IPS-NIHi7 (cell line): Measurements from ENCODE around the gene COX10.

Source experiments
- DNase-seq: peaks from one replicate; pipeline ENCODE4 v3.0.0; 2012; ENCODE audit warnings: mixed read lengths; ENCODE audit errors: extremely low spot score

Gene COX10

DNA sequence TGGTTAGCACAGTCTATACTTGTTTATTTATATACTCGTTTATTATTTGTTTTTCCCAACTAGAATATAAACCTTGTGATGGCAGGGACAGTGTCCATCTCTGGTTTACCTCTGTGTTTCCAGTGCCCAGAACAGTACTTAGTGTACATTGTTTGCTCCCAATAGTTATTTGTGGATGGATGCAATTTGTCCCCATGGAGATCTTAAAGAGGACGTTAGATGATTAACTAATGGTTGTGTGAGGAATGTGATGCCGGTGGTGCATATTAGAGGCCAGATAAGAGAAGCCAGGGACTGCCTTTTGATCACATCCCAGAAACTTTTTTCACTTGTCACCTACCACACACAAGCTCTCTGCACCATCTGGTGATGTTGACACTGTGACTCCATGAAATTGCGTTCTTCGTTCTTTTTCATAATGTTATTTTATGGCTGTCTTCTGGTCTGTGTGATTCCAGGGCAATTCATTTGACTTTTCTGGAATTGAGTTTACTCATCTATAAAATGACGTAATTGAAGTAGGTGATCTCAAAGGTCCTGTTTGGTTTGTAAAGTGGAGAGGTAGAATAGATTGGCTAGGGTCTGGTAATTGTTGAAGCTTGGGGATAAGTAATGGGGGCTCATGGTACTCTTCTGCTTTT lies 1.2 kb downstream of the COX10 start:
- no peak for DNase-seq

DNA sequence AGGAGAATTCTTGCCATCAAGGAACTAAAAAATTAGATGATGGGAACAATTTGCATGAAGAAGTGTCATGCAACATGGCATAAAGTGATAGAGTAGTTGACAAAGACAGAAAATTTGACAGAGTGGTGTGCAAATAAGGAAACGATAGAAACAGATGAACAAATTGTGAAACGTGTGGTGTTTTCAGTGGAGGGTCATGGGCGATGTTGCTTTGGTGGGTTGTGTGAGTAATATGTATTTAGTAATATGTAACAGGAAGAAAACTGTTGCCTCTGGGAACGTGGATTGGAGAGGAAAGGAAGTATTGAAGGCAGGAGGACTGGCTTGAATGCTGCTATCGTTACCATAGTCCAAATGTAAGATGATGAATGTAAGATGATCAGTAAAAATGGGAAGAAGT lies 3.6 kb downstream of the COX10 start:
- DNase-seq, result no peak

DNA sequence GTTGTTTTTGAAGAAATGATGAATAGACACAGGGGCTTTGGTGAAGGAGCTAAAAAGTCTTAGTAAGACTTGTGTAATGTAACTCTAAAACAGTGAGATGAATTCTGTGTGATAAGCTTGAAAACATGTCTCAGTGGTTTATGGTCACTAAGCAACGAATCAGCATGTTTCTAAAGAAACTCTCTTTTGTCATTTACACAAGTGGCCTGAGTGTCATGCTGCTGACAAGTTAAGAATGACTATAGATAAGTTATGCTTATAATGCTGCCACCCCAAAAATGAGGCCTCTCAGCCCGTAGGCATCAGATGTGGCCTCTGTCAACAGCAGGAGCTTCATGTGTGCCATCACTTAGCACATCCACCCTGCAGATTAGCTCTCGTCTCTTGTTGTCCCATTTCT lies 8.7 kb downstream of the COX10 start:
- DNase-seq, result no peak

DNA sequence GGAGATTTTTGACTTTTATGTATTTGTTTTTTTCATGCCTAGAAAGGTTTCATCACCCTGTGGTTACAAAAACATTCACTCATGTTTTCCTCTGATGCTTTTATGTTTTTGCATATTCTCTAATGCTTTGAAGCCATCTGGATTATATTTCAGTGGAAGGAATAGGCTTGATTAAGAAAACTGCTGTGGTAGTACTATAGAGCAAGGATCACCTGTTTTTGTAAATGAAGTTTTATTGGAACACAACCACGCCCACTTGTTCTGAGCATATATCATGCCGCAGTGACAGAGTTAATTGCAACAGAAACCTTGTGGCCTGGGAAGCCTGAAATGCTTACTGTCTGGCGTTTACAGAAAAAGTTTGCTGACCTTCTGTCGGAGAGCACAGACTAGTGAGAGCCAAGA lies 11.5 kb downstream of the COX10 start:
- DNase-seq, result no peak

DNA sequence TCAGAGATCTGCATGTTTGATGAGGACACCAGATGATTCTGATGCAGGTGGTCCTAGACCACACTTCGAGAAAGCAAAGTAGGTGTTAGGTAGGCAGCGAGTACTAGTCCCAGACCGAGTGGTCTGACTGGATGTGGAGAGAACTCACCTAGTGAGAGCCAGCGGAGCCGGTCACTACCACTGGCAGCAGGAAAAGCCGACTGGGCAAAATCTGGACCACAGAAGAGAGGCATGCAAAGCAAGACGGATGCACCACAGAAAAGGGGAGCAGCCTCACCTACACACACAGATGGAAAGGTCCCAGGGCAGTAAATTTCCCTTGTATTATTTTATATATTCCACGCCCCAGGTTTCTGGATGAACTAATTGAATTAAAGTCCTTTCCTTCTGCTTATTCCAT lies 13.5 kb downstream of the COX10 start:
- no peak for DNase-seq

DNA sequence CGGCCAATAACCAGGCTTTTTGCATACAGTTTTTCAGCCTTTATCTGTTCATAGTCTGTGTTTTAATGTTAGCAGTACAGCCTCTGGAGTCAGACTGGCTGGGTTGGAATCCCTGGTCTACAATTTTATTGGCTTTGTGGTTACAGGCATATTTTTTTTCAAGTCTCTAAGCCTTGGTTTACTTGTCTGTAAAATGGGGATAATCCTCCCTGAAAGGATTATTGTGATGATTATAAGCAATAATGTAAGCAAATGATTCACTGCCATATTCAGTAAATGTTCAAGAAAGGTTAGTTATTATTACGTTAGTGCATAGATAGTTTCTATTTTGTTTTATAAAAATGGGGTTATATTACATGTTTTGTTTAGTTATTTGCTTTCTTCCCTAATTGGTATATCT lies 15.7 kb downstream of the COX10 start:
- DNase-seq, result no peak

DNA sequence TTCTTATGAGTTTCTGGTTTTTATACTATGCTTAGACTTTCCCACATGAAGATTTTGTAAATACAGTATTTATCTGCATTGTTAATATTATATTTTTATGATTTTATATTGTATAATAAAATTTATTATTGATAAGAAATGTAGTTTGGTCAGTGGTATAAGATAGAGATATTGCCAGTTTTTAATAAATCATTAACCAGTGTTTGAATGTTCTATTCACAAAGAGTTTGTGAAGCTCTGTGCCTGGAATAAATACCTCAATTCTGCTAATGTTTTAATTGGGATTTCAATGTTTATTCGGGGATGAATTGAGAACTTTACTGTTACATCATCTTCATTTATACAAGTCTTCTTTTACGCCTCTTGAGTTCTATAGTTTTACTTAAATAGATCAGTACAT lies 16.9 kb downstream of the COX10 start:
- DNase-seq, result no peak

DNA sequence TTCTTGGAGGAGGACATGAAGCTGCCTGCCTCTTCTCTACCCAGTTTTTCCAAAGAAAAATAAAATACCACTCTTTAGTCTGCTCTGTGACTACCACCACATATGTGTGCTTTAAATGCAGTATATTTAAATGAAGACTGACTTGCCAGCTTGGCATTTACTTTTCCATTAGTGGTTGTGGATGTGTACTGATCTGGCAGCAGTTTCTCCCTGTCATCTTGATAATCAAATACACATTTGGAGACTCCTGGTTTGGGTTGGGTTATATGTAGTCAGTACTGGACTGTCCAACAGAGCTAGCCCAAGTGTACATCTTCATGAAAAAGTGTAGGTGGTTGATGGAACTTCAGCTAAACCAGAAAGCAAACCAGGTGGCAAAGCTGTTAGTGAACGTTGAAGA lies 19.9 kb downstream of the COX10 start:
- no peak for DNase-seq

DNA sequence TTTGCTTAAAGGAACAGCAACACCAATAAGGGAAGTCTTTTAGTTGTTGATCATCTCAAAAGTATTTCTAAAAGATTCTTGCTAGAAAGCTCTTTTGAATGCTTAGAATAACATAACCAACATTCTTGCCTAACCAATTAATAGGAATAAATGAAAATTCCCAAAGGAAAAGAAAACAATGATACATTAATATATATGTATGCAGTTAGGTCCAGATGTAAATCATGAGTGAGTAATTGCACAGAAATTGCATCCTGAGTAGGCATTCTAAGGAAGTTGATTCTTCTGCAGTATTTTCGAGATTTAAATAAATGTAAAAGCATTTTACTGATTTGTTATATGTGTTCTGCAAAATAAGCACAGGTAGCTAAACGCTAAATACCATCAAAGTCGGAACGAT lies 22.1 kb downstream of the COX10 start:
- DNase-seq, result no peak

DNA sequence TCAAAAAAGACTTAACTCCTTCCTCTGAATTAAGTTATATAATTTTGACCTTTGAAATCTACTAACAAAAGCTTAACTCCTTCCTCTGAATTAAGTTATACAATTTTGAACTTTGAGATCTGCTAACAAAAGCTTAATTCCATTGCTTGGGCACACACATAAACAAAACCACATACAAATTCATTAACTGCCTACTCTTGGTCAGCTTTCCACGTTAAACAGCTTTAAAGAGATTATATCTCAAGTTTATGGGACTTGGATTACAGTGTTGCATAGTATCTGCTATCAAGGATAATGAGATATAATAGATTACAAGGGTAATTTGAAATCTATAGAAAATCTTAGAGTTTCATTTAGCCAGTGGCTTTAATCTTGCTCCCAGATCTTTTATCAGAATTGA lies 23.5 kb downstream of the COX10 start:
- DNase-seq, result no peak

DNA sequence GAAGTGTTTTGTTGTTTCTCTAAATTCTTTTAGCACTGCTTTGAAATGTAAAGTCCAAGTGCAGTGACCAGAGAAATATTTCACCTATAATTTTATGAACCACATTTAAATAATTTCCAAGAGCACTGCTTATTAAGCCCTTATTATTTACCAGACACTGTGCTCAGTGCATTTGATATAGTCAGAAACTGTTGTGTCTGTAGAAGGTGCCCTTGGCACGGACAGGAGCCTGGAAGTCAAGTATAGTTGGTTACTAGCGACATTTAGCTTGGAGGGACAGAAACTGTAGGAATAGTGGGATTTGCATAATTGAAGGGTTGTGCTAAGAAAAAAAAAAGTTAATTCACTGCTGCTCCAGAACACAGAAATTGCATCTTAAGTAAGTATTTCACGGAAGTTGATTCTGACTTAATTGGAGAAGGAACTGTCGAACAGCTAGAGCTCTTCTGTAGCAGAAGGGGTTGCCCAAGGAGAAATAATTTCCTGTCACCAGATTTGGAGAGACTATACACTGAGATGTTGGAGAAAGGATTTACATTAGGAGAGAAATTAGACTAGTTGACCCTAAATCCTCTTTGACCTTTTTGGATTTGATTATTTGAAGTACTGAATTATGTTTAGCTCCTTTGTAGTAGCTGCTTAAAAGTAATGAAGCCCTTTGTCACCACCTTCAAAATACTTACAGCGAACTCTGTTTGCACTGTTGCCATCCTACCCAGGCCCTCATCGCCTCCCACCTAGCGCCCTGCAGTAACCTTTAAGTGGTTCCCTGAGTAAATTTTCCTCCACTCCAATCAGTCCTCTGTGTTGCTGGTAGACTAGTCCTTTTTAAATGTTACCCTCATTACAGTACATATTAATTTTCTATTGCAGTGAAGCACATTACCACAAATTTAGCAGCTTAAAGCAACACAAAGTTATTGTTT lies 25.6 kb downstream of the COX10 start:
- DNase-seq, result no peak

DNA sequence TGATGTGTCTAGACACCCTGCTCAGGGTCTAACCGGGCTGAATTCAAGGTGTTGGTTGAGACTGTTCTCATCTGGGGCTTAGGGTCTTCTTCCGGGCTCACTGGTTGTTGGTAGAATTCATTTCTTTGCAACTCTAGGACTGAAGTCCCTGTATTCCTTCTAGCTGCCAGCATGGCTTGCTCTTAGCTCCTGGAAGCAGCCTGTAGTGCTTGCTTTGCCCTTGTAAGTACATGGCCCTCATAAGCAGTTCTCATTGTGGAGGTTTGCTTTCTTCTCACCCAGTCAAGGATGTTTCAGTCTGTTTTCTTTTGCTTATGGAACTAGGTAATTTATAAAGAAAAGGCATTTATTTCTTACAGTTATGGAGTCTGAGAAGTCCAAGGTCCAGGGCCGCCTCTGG lies 26.3 kb downstream of the COX10 start:
- DNase-seq, result no peak

DNA sequence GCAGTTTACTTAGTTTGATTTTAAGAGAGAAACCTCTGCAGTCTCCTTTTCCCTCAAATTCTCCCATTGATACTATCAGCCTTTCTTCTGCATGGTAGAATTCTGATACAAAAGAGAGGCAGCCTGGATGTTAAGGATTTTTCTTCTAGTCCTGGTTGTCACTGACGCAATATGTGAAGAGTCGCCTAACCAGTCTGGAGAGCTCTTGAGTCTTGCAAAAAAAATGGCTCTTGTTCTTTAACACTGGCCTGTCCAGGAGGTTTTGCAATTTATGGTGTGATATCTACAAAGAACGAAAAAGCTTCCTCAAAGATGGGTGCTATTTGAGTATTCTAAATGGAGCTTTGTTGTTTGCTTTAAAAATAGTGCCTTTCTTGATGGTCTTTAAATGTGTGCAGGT lies 28.9 kb downstream of the COX10 start:
- no peak for DNase-seq

DNA sequence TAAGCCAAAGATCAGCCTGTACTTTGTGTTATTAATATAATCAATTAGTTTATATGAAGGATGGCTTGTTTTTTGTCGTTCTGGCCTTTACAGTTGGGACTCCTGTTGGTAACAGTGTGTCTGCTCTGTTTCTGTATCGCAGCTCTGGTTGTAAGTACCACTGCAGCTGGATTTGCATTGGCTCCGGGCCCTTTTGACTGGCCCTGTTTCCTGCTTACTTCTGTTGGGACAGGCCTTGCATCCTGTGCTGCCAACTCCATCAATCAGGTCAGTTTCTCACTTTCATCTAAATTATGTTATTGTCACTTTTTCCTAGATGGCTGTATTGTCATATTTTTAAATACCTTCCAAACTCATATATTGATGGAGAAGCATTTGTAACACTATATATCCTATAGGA lies 32.7 kb downstream of the COX10 start:
- DNase-seq, result no peak

DNA sequence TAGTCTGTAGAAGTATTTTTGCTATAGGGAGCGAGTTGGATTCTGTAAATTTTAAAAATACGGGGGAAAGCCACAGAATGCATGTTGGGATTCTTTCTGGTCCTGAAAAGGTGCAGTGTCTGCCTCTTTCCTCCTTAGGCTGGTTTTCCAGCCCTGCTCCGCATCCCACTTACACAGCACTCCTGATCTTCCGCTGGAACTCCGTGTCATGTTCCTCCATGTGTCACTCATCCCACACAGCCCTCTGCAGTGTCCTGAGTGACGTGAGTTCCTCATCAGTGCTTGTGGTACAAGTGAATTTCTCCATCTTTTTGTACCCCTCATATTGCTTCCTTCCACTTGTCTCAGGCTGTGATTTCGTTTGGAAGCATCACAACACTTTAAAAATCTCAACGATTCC lies 34.5 kb downstream of the COX10 start:
- no peak for DNase-seq

DNA sequence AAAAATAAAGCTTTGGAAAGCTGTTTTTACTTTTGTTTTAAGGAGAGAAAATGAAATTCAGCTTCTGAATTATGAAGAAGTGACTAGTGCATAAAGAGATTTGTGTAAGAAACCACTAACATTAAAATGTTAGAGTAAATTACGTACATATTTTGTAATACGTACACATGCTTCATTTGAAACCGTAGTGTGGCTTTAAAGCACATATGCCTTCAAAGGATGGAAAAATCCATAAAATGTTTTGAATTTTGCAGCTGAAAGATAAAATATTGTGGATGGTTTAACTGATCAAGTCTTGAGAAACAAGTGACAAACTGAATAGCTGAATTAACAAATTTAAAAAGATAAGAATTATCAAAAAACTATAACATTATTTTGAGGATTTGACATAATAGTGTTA lies 35.4 kb downstream of the COX10 start:
- no peak for DNase-seq

DNA sequence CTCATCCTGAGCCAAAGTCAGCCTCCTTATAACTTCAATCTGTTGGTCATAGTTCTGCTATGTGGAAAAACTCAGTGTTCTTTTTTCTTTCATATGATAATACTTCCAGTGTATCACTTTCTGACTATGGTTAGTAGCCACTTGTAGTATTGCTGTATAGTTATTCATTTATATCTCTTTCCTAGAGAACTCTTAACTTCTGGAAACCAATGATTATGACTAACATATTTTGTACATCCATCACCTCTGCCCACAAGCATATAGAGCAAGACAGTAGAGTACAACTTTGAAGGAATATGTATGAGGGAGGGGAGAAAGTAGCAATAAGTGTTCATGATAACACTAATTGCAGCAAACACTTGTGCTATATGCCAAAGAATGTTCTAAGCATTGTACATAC lies 38.6 kb downstream of the COX10 start:
- no peak for DNase-seq

DNA sequence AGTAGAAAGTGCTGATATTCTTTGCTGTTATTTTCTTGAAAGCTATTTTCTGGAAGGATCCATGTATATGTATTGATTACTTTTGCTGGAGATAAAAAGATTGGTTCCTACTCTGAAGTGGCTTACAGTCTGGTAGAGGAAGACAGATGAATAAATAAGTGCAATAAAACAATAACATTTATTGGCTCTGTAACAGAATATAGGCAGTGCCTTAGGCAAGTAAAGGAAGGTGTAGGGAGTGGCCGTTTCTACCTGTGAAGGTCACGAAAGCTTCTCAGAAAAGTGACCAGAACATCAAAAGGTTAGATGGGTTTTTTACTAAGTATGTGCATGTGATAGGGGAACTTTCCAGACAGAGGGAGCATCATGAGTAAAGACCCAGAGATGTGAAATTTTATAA lies 43.1 kb downstream of the COX10 start:
- DNase-seq, result no peak

DNA sequence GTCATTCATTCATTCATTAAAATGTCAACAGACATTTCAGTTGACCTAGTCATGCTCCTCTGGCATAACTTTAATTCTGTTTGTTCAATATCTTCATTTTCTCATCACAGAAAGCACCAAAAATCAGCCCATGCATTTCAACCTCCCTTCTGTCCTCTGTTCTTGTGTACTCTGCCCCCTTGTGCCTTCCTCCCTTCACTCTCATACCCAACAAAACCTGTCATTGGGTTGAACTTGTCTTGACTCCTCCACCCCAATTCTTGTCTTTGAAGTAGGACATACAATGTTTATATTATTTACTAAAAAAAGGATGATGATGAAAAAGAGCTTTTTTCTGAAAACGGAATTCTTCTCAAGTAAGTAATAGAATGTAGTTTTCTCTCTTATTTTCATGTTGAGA lies 43.8 kb downstream of the COX10 start:
- DNase-seq, result no peak

DNA sequence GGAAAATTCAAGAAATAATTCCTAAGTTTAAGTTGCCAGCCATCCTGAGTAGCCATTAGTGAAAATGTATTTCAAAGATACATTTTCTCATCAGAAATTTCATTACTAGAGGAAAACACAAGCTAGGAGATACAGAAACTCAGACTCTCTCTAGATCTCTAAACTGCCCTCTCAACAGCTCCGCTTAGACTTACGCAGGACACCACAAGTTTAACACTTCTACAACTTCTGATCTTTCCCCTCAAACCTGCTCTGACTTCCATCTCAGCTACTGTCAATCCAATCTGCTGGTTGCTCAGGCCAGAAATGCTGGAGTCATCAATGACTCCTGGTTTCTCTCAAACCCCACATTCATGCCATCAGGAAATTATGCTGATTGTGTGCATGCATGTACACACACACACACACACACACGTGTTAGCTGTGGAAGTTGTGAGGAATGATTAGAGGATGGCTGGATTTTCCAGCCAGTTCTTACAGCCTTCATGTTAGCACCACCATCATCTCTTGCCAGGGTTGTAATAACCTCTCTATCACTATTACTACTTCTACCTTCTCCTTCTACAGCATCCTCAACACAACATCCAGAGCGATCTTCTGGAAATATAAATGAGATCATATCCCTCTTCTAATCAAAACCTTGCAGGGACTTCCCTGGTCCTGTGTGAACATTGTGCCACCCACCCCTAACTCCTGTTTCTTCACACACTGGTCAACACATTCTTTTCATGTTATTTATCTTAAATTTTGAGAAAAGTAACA lies 47.1 kb downstream of the COX10 start:
- DNase-seq, result no peak

DNA sequence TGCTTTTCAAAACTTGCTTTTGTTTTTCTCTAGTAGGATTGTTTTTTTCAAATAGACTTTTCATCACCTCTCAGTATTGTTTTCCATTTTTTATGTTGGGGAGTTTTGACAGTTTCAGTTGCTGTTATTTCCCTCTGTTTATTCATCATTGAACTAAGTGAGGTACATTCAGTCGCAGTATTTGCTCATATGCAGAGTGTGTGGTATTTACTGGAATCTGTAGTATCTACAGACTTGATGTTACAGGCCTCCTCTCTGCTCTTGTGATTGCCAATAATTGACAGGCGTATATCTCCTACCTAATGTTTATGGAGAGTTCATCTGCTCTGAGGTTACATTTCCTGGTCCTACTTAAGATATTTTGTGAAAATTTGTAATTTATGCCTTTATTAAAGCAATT lies 49.6 kb downstream of the COX10 start:
- DNase-seq, result no peak

DNA sequence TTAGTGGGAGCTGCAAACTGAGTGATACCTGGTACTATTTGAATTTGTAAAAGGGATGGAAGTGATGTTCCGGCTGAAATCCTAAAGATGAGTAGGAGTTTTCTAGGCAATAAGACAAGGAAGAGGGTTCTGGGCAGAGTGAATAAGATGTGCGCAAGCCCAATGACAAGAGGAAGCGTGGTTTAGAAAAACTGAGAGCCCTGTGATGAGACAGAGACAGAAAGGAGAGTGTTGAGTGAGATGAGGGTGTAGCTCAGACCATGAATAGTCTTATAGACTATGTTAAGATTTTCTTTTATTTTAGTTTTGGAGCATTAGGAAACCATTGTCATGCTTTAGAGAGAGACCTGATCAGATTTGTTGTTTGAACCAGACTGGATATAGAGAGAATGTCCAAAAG lies 50.2 kb downstream of the COX10 start:
- DNase-seq, result no peak

DNA sequence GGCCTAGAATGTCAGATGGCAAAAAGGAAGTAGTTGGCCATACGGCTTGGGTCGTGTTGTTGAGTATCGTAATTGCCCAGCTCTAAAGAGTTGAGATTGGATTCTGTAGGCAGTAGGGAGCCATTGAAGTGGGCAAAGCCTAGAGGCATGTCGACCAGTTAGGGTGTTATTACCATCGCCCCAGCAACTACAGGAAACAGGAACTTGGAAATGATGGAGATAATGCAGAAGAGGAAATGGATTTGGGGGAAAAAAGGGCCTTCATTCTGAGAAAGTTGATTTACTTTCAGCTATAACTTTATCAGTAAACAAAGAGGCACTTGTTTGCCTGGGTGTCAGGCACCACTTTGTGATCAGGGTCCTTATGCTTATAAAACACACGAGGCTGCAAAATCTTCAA lies 52.6 kb downstream of the COX10 start:
- no peak for DNase-seq
